Testis (tissue), 2 donors: ENCODE measurements around the gene KIF4A.

ENCODE experiments used
- CTCF ChIP-seq, 3 experiments: fragments of 450-650 bp in 2 of 3; fragments of 200-600 bp in 1 of 3; sonication (generic) in 1 of 3; IDR thresholded peaks; one replicate each; pipeline ENCODE4 v1.5.1; 2016 to 2019; ENCODE audit warnings: antibody characterized with exemption in 3 of 3, mild to moderate bottlenecking in 2 of 3, moderate library complexity in 1 of 3
- POLR2A ChIP-seq: fragments of 450-650 bp; IDR thresholded peaks from one replicate; pipeline ENCODE4 v1.6.1; 2017; ENCODE audit warnings: antibody characterized with exemption, mild to moderate bottlenecking, moderate library complexity

- TF ChIP-seq CTCF (IDR thresholded peaks at IDR 0.05) (no peak), POLR2A (no peak)
Observed at GRCh38 chrX:70434914-70435586, 145.1 kb downstream of the KIF4A start.
